Upper lobe of right lung (tissue), 1 donor: ENCODE results near the gene TUBA8. TPM values are rescaled to one million over a fixed set of nuclear protein-coding genes. Genes with fewer than 3 reads are reported as not detected.

Experiments used
- ATAC-seq: fragments of 200-7000 bp; cut with Tn5 transposase; one replicate; pipeline ENCODE4 v1.9.1; 2020; ENCODE audit warnings: mild to moderate bottlenecking, moderate library complexity
- DNase-seq: peaks from one replicate; pipeline ENCODE4 v3.0.0-alpha.2; 2020
- H3K27ac ChIP-seq: fragments of 200-600 bp; one replicate; pipeline ENCODE4 v1.8.0; 2022
- H3K27me3 ChIP-seq: fragments of 200-600 bp; one replicate; pipeline ENCODE4 v1.8.0; 2022; ENCODE audit warnings: mild to moderate bottlenecking
- H3K36me3 ChIP-seq: fragments of 200-600 bp; one replicate; pipeline ENCODE4 v1.8.0; 2022
- H3K4me1 ChIP-seq: fragments of 200-600 bp; one replicate; pipeline ENCODE4 v1.8.0; 2022
- H3K4me3 ChIP-seq: fragments of 200-600 bp; one replicate; pipeline ENCODE4 v1.8.0; 2022; ENCODE audit warnings: mild to moderate bottlenecking
- H3K9me3 ChIP-seq: fragments of 200-600 bp; one replicate; pipeline ENCODE4 v1.8.0; 2022
- CTCF ChIP-seq: fragments of 200-600 bp; IDR thresholded peaks from one replicate; pipeline ENCODE4 v1.8.0; 2022; ENCODE audit warnings: antibody characterized with exemption
- intact Hi-C: fragments of 100-400 bp; cut with DNase I; formaldehyde crosslinking; loops from one replicate; pipeline ENCODE4 v1.11.0; 2022
- total RNA-seq: library from RNA; stranded (reverse); fragmentation: NEBNext Ultra II Directional; extraction: Animal tissue kit (Norgen Biotek cat#: 25700); gene quantifications from one replicate; pipeline ENCODE4 v1.2.1, GENCODE V29; 2021
- donor health status: DM: no; HTN: yes; CAD: no; lungs with severe emphysema.

TUBA8 gene
- total RNA-seq, 1 donor from 2014 or later: 1.7 TPM

DNA sequence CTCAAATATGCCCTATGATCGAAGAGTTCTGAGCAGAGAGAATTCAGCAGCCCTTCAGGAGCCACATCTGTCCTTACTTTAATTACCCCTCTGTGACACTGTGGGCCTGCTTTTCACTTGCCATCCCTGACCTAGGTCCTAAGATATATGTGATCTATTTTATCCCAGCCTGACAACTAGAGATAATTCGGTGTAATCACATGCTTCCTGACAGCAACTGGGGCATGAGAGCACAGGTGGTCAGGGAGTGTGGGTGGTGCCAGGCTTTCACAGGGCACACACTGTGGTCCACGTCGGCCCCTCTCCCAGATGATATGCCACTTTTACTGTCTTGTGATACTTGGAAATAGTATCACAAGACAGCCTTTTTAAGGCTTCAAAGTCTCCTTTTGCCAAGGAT lies 3.9 kb downstream of the TUBA8 start:
- no peaks in the 10 kb centered on the region for H3K9me3 ChIP-seq
- H3K27me3 ChIP-seq: peaks cover 14% of the 10 kb centered on the region
- H3K4me1 ChIP-seq: peaks cover 14% of the 10 kb centered on the region
- no peaks in the 10 kb centered on the region for H3K36me3 ChIP-seq
- no peak for TF ChIP-seq CTCF
- ATAC-seq (no peak), DNase-seq (no peak)
- intact Hi-C loops: no loop called here
- H3K27ac ChIP-seq: no peak overlapping the region
- no peak overlapping the region for H3K4me3 ChIP-seq

DNA sequence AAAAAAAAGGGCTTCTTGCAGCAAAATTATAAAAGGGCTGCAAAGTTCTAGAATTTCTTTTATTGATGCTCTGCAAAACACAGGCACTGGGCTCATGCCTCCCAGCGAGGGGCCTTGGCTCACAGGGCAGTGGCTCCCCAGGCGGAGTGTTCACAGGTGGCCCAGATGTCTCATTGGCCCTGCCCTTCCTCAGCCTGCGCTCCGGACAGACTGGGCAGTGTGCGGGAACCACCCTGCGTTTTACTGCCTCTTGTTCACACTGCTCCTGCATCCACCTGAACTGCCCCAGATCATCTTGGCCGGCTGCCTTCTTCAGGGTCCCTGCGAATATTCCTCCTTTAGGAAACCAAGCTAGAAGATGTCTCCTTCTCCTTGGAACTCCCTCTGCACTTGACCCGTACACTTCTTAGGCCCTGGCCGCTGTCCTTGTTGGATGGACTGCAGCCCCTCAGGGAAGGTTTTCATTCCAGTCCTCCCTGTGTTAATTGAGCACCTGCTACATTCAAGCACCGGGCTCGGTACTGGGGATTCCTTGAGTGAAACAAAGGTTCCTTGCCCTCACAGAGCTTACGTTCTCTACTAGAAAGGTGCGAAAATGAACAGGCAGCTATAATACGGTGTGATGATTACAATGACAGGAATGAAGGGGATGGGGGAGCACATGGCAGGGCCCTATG lies 4.5 kb downstream of the TUBA8 start:
- Histone ChIP-seq H3K27me3 (peaks cover 9% of the 10 kb centered on the region), H3K27ac (no peak overlapping the region), H3K36me3 (no peaks in the 10 kb centered on the region), H3K4me3 (no peak overlapping the region), H3K9me3 (no peaks in the 10 kb centered on the region), H3K4me1 (peaks cover 10% of the 10 kb centered on the region)
- no peak for TF ChIP-seq CTCF
- intact Hi-C loops: no loop called here
- DNase-seq (no peak), ATAC-seq (no peak)

DNA sequence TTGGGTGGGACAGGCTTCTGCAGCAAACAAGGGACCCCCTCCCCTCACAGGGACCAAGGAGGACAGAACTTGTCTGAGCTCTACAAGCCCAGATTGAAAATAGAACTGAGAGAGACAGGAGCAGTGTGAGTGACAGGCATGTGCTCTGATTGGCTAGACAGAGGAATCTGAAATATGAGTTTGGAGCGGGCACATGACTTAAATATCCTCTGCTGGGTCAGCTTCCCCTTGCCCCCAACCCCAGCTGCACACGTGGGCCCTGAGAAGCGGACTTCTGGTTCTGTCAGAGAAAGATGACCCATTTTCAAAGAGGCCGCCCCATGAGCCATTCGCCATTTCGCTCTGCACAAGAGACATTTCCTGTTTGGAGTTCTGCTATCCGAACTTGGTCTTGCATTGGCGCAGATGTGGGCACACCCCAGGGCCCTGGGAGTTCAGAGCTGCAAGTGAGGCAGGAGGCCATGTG lies 5.3 kb downstream of the TUBA8 start:
- no peak for DNase-seq

GRCh38 chr22:18116634-18117033 lies 6.0 kb downstream of the TUBA8 start:
- Histone ChIP-seq H3K4me3 (no peak overlapping the region), H3K27me3 (no peaks in the 10 kb centered on the region), H3K27ac (no peak overlapping the region), H3K9me3 (no peaks in the 10 kb centered on the region), H3K36me3 (no peaks in the 10 kb centered on the region), H3K4me1 (no peaks in the 10 kb centered on the region)
- no peak for TF ChIP-seq CTCF
- intact Hi-C loops: no loop called here
- no peak for ATAC-seq
- DNase-seq: no peak

More for the DNA sequence above, 5.3 kb downstream of the TUBA8 start:
- intact Hi-C loops: no loop called here
- Histone ChIP-seq H3K27ac (no peak overlapping the region), H3K9me3 (no peaks in the 10 kb centered on the region), H3K27me3 (peaks cover under 1% of the 10 kb centered on the region), H3K4me1 (peaks cover 2% of the 10 kb centered on the region), H3K36me3 (no peaks in the 10 kb centered on the region), H3K4me3 (no peak overlapping the region)
- no peak for ATAC-seq
- no peak for TF ChIP-seq CTCF

GRCh38 chr22:18118345-18118915 lies 7.8 kb downstream of the TUBA8 start:
- Histone ChIP-seq H3K4me1 (no peaks in the 10 kb centered on the region), H3K27me3 (no peaks in the 10 kb centered on the region), H3K4me3 (no peak overlapping the region), H3K9me3 (no peaks in the 10 kb centered on the region), H3K27ac (no peak overlapping the region), H3K36me3 (no peaks in the 10 kb centered on the region)
- no peak for TF ChIP-seq CTCF
- ATAC-seq (no peak), DNase-seq (peak; percentile 32)
- intact Hi-C loops: no loop called here
